ENCODE measurements around the gene FAM114A1.

FAM114A1 gene

DNA sequence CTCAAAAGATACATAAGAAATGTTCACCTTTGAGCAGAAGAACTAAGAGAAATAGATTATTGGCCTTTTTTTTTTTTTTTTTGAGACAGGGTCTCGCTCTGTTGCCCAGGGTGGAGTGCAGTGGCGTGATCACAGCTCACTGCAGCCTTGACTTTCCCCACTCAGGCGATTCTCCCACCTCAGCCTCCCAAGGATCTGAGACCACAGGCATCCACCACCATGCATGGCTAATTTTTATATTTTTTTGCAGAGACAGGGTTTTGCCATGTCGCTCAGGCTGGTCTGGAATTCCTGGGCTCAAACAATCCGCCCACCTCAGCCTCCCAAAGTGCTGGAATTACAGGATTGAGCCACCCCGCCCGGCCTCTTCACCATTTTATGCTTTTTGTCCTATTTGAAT is 8.1 kb upstream of the FAM114A1 start:
- no peak for DNase-seq (ENCODE audit: low read depth)

DNA sequence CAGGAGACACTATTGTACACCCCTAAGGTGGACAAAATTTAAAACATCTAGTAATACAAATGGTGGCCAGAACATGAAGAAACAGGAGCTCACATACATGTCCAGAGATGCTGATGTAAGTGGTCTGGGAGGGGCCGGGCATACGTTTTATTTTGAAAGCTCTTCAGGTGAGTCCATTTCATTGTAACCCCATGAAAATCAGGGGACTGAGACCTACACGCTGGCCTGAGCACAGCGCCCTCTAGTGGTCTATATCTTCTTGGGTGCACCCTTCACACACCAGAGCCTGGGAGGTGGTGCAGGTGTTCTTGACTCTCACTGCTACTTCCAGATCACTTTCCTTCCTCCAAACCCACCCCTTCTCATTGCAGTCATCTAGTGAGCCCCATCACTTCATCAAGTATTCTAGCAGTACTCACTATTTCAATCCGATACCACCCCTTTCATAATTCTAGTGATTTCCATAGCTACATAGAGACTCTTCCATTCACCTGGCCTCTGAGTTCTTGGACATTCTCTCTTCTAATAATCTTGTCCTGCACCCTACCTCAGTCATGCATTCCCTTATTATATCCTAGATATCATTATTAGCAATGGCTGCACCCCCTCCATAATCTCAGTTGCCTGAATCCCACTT is 6.7 kb upstream of the FAM114A1 start:
- peak; percentile 20 for DNase-seq (ENCODE audit: low read depth)

DNA sequence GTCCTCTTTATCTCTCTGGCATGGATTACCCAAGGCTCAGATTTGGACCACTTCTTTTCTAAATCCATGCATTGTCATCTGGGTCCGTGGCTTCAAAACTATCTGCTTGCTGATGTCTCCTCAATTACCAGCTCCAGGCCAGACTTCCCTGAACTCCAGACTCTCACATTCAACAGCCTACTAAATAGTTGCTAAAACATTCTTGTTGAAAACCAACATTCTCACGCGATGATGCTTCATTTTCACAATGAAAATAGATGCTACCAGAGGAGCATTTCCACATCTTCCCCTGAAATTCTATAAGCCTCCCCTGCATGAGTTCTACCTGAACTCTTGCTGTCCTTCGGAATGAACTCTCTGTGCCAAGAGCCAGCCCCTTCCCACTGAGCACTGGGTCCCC is 5.8 kb upstream of the FAM114A1 start:
- DNase-seq (ENCODE audit: low read depth), result no peak

DNA sequence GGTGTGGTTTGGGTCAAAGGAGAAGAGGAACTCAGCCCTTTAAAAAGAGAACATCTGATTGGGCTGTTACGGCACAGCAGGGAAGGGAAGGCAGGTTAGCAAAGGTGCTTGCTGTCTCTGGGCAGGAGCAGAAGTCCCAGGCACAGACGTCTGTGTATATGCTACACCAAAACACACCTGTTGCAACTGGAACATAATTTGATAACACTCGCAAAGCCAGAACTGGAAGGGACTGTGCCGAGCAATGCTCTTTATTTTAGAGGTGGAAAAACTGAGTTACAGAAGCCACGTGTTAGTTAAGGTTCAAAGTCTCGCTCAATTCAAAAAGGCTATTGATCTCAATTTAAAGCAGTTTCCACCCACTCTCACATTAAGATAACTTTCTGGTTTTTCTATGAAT is 2.2 kb upstream of the FAM114A1 start:
- DNase-seq (ENCODE audit: low read depth), result no peak

DNA sequence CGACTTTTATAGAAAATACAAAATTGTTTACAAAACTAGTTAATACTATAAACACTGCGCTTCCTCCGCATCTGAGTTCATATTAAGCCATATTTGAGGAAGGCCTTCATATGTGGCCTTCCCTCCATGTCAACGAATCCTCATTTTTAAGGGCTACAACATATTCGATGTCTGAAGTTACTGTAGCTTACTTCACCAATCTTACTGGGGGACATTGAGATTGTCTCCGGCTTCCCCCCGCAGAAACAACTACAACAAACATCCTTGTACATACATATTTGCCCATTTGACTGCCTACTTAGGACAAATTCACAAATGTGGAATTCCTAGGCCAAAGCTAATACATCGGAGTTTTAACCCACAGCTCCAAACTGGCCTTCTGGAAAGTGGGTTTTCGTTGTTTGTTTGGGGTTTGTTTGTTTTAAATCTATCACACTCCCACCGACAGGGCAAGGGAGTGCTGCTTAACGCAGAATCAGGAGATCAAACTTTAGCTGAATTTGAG is 581 bp upstream of the FAM114A1 start:
- DNase-seq (ENCODE audit: low read depth), result no peak

DNA sequence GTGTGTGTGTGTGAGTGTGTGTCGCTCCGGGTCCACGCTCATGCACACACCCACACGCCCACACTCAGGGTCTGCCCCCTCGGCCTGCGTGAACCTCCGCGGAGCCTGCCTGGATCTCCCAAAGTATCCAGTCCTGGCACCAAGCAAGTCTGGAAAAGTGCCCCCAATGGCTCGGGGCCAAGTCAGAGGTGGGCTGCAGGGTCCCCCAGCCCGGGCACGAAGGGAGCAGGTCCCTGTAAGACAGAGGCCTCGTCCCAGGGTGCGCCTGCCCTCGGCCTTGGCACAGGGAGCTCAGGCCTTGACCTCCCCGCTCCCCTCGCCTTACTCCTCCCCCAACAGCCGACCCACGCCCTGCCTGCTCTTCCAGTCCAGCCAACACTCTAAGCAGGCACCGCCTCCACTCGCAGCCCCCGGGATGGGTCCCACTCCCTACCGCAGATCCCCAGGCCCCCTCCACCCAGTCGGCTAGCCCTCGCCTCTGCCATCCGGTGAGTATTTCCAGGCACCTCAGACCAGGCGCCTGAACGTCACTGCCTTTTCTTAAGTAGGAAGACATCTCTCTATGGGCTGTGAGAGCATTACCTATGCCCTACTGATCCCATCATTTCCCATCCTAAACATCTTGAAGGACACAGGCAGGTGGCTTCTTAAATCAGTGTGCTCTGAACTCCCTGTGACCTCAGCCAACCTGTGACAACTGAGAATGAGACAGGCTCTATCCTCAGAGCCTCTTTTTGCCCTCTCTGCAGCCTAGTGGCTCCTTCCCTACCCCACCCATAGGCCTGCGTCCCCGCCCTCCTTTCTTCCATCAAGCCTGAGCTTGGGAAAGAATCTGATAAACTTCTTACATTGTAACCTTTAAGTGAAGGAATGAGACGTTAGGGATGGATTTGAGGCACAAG is 704 bp downstream of the FAM114A1 start:
- DNase-seq (ENCODE audit: low read depth), result no peak

GRCh38 chr4:38869511-38869910 is 1.9 kb downstream of the FAM114A1 start:
- no peak for DNase-seq (ENCODE audit: low read depth)

GRCh38 chr4:38870098-38870808 is 2.6 kb downstream of the FAM114A1 start:
- no peak for DNase-seq (ENCODE audit: low read depth)

DNA sequence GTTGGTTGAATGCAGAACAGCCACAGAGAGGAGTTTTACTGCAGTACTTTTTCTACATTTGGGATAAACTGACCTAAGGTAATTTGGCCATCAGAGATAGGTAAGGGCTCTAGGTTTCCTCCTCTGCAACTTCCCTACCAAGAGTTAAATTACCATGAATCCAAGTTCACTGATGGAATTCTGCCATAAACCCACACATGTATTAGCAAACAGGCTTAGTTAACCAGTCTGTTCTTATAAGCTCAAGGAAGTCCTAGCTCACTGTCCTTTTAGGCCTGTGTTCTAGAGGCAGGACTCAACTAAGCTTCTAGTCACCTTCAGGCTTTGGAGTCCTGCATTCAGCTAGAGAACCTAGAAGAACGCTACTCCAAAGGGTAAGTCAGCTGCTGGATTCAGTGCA is 4.0 kb downstream of the FAM114A1 start:
- no peak for DNase-seq (ENCODE audit: low read depth)

- no peak for DNase-seq (ENCODE audit: low read depth)
These were observed 5.0 kb downstream of the FAM114A1 start for GRCh38 chr4:38872620-38873019.

DNA sequence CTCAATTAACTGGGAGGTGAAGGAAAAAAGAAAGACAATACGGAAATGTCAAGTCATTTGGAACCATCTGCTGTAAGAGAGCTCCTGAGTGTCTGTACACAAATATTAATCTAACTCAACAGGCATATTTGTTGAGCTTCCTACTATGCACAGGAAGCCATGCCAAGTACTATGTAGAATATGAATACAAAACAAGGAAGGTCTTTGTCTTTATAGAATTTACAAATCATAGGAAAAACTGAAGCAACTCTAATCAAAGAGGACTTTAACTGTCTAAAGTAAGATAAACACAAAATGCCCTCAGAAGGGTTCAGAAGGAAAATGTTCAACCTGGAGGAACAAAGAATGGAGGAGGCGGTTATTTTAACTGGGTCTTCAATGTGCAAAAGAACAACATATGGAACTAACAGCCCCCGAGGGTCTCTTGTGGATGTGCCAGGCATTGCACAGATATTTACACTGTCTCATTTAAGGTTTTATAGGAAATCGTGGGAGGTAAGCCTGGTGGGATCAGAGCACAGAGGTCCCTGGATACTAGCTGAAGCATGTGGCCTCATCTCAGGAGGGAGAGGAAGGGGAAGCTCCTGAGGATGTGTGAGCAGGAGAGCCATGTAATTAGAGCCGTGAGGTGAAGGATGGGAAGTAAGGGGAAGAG is 5.8 kb downstream of the FAM114A1 start:
- no peak for DNase-seq (ENCODE audit: low read depth)

GRCh38 chr4:38876636-38877035 is 9.0 kb downstream of the FAM114A1 start:
- no peak for DNase-seq (ENCODE audit: low read depth)

GRCh38 chr4:38884254-38884653 is 16.6 kb downstream of the FAM114A1 start:
- no peak for DNase-seq (ENCODE audit: low read depth)

GRCh38 chr4:38889143-38889542 is 21.5 kb downstream of the FAM114A1 start:
- DNase-seq (ENCODE audit: low read depth), result no peak

DNA sequence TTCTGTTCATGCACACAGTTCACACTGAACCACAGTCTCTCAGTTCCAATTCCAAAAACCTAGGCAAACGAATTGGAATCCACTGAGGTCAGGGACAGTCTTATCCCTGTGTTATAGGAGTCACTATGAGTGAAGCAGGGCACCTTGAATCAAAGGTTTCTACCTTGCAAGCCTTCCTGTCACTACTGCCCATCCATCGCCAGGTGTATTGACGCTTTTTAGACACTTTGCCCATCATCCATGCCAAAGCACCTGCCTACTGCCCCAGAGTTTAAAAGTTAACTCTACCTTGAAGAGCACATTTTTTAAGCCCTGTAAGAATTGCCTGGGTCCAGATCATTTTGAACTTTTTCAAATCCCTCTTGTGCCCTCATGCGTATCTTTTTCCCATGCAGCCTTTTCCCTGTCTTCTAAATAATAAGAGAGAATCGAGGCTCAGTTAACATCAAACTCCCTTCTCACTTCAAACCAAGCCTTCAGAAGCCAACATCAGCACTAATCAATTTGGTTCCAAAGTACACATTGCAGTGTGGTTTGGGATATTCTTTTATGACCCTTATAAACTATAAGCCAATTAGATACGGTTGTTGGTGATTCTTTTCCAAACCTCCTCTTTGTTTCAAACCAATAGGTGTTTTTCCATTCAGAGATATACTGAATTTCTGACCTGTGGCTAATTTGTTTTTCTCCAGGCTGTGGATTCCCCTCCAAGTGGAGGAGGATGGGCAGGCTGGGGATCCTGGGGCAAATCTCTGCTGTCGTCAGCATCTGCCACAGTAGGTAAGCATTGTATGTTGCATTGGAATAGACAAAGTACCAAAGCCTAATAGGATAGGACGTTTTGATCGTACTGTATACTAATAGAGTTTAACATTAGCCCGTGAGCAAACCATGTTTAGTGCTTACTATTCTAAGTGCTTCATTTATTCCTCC is 23.7 kb downstream of the FAM114A1 start:
- no peak for DNase-seq (ENCODE audit: low read depth)

GRCh38 chr4:38894322-38894982 is 26.8 kb downstream of the FAM114A1 start:
- no peak for DNase-seq (ENCODE audit: low read depth)

- DNase-seq (ENCODE audit: low read depth), result no peak
These were observed 29.3 kb downstream of the FAM114A1 start for GRCh38 chr4:38896940-38897339.

GRCh38 chr4:38898245-38898644 is 30.6 kb downstream of the FAM114A1 start:
- no peak for DNase-seq (ENCODE audit: low read depth)

DNA sequence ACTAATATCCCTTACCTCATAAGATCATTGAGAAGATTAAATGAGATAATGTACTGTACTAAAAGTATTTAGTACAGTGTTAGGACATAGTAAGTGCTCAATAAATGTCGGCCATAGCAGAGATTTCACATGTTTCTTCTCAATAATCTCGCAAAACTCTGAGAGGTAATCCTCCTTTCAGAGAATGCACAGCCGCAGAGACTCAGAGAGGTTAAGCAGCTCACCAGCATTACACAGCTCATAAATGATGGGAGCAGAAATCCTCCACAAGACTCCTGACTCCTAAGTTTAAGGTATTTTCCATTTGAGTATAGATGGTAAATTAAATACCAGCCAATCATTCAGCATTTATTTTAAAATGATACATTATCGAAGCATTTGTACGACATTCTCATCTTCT is 34.6 kb downstream of the FAM114A1 start:
- DNase-seq (ENCODE audit: low read depth), result no peak

DNA sequence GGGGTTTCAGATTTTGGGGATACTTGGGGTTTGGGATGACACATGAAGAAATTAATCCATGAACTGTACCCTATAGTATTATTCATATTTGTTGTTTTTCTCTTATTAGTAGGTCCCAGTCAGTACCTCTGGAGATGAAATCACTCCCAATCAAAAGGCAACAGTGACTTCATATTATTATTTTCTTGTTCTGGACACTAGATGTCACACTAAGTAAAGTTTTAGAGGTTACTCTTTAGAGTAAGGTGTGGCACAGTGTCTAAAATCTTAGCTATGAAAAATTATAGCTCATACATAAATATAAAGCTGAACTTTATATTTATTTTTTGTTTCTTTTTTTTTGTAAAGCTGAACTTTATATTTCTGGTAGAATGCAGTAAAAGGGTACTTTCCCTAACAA is 35.1 kb downstream of the FAM114A1 start:
- no peak for DNase-seq (ENCODE audit: low read depth)

Measured in T-helper 22 cell (primary cell).